ENCODE results near the gene ZNHIT2. TPM values are rescaled to one million over a fixed set of nuclear protein-coding genes. Genes with fewer than 3 reads are reported as not detected.
"Not testable (repeated sequence)": the region's sequence is repeated elsewhere in the genome, so short reads cannot be mapped to it uniquely, and the experiment has no call there.

The ZNHIT2 gene
- total RNA-seq, 6 experiments from 2014 or later = 4.9 to 15.7 (median 6.2) TPM

DNA sequence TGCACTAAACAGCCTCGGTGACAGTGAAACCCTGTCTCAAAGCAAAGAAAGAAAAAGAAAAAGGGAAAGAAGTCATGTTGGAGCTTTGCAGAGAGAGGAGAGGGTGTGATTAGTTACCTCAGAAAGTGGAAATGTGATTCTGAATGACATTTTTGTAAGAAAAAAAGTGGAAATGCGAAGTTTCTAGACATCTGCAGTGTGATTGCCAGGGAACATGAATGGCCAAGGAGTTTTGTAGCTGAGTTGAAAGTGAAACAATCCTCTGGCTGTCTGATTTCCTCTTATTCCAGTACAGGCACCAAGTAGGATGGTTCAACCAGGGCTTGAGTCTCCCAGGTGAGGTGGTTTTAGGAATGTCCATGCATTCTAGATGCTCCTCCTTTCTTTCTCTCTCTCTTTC lies 34.6 kb upstream of the ZNHIT2 start:
- H3K27ac ChIP-seq = no peak overlapping the region
- WGBS (ENCODE audit: insufficient coverage, low coverage, low lambda C conversion rate, missing lambda C conversion rate) = 61% methylated on average over 2 of the region's 2 CpGs
- DNase-seq = no peak
- H3K27me3 ChIP-seq = no peaks in the 10 kb centered on the region
- no peak overlapping the region for H3K4me3 ChIP-seq
- no peaks in the 10 kb centered on the region for H3K36me3 ChIP-seq
- intact Hi-C loops (cut with DNase I) = no loop called here
- TF ChIP-seq, protein P1, sequence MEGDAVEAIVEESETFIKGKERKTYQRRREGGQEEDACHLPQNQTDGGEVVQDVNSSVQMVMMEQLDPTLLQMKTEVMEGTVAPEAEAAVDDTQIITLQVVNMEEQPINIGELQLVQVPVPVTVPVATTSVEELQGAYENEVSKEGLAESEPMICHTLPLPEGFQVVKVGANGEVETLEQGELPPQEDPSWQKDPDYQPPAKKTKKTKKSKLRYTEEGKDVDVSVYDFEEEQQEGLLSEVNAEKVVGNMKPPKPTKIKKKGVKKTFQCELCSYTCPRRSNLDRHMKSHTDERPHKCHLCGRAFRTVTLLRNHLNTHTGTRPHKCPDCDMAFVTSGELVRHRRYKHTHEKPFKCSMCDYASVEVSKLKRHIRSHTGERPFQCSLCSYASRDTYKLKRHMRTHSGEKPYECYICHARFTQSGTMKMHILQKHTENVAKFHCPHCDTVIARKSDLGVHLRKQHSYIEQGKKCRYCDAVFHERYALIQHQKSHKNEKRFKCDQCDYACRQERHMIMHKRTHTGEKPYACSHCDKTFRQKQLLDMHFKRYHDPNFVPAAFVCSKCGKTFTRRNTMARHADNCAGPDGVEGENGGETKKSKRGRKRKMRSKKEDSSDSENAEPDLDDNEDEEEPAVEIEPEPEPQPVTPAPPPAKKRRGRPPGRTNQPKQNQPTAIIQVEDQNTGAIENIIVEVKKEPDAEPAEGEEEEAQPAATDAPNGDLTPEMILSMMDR (IDR thresholded peaks at IDR 0.05) = no peak
- no peak for TF ChIP-seq POLR2A (IDR thresholded peaks at IDR 0.05)
- H3K4me1 ChIP-seq = peaks cover 0 to 20% (median 15%) of the 10 kb centered on the region in 4 donors
- ATAC-seq = peak in 2 of 4 donors; percentile 24 to 30
- H3K9me3 ChIP-seq = no peaks in the 10 kb centered on the region

DNA sequence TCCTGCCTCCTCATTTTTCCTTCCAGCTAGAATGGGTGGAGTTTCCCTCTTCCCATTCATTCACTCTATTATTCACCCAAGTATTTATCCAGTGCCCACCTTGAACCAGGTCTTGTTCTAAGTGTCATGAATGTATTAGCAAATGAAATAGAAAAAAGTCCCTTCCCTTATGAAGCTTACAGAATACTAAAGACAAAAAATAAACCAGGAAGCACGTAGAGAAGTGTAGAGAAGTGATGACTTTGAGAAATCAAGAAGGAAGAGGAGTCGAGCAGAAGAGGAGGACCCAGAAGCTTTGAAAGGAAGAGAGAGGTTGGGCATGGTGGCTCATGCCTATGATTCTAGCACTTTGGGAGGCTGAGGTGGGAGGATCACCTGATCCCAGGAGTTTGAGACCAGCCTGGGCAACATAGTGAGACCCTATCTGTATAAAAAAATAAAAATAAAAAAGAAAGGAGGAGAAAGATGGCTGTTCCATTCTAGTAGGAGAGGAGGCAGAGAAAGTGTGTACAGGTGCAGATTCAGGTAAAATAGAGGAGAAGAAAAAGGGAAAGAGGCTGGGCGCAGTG lies 33.9 kb upstream of the ZNHIT2 start:
- Histone ChIP-seq H3K36me3 (no peaks in the 10 kb centered on the region), H3K4me3 (no peak overlapping the region), H3K27ac (peak overlapping the region; percentile 66 to 75 (median 73)), H3K4me1 (peaks cover 0 to 26% (median 17%) of the 10 kb centered on the region in 4 donors), H3K27me3 (no peaks in the 10 kb centered on the region), H3K9me3 (no peaks in the 10 kb centered on the region)
- intact Hi-C loops (cut with DNase I) = no loop called here
- DNase-seq (no peak), ATAC-seq (peak in 1 of 4 donors; percentile 6)
- TF ChIP-seq, protein P1 (IDR thresholded peaks at IDR 0.05) = no peak
- no peak for TF ChIP-seq POLR2A (IDR thresholded peaks at IDR 0.05)
- 69% methylated on average over 3 of the region's 3 CpGs for WGBS (ENCODE audit: insufficient coverage, low coverage, low lambda C conversion rate, missing lambda C conversion rate)

DNA sequence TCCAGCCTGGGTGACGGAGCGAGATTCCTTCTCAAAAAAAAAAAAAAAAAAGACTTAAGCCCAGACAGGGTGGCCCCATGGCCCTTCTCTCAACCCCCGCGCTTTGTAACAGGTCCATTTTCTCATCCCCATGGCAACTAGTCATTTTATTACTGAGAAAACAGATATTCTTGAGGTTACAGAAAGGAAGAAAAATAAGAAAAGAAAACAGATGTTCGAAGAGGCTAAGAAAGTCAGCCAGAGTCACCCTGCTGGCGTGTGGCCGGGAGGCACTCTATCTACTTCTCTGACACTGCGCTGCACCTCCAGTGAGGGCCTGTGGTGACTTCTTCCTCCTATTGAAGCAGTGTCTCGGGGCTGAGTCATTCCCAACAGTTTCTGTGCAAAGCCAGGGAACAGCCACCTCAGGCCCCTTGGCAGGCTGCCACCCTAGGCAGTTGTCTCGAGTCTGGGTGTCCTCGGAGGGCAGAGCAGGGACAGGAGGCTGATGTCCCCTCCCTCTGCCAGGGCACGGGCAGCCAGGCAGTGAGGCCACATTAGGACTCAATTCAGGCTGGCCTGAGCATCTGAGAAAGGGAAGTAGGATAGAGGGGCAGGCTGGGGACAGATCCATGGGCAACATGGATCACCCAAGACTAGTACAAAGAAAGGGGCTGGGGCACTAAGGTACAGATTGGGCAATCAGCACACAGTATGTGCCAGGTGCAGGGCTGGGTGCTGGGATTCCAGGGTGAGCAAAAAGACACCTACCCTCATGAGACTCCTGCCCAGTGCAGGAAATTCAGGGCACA lies 33.2 kb upstream of the ZNHIT2 start:
- DNase-seq = peak; percentile 90 to 92 (median 92)
- ATAC-seq = peak; percentile 83 to 87 (median 86)
- TF ChIP-seq POLR2A (IDR thresholded peaks at IDR 0.05) = no peak
- TF ChIP-seq, protein P1 (IDR thresholded peaks at IDR 0.05) = no peak
- Histone ChIP-seq H3K4me3 (peak overlapping the region in 1 of 3 donors; percentile 9), H3K27ac (peak overlapping the region; percentile 66 to 75 (median 73)), H3K27me3 (no peaks in the 10 kb centered on the region), H3K9me3 (no peaks in the 10 kb centered on the region), H3K36me3 (no peaks in the 10 kb centered on the region), H3K4me1 (peaks cover 0 to 32% (median 20%) of the 10 kb centered on the region in 4 donors)
- intact Hi-C loops (cut with DNase I) = no loop called here
- WGBS (ENCODE audit: insufficient coverage, low coverage, low lambda C conversion rate, missing lambda C conversion rate) = 25% methylated on average over 7 of the region's 12 CpGs

DNA sequence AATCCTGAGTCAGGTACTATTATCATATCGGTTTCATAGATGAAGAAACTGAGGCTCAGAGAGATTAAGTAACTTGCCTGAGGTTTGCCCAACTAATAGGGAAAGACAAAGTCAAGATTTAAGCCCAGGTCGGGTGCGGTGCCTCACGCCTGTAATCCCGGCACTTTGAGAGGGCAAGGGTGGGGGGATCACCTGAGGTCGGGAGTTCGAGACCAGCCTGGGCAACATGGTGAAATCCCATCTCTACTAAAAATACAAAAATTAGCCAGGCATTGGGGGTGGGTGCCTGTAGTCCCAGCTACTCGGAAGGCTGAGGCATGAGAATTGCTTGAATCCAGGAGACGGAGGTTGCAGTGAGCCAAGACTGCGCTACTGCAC lies 32.6 kb upstream of the ZNHIT2 start:
- Histone ChIP-seq H3K4me1 (peaks cover 0 to 37% (median 22%) of the 10 kb centered on the region in 4 donors), H3K27ac (peak overlapping the region; percentile 66 to 75 (median 73))
- H3K27me3 ChIP-seq; H3K36me3 ChIP-seq; H3K9me3 ChIP-seq; intact Hi-C loops (cut with DNase I); ATAC-seq; H3K4me3 ChIP-seq: not testable (repeated sequence)
- DNase-seq = peak in 1 of 3 donors; percentile 14
- 81% methylated on average over 9 of the region's 10 CpGs for WGBS (ENCODE audit: insufficient coverage, low coverage, low lambda C conversion rate, missing lambda C conversion rate)

DNA sequence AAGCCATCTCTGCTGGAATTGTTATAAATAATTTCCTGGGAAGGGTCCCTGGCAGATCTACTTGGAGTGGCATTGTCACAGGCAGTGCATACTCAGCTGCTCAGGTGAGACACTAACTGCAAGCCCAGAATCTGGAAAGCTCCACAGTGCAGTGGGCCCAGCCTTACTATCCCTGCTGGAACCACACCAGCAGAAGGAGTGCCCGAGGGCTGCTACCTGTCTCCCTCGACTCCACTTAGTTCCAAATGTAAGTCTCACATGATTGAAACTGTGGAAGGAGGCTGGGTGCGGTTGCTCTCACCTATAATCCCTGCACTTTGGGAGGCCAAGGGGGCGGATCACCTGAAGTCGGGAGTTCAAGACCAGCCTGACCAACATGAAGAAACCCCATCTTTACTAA lies 31.2 kb upstream of the ZNHIT2 start:
- ATAC-seq (no peak), DNase-seq (no peak)
- intact Hi-C loops (cut with DNase I) = no loop called here
- Histone ChIP-seq H3K27me3 (no peaks in the 10 kb centered on the region), H3K4me1 (peaks cover 0 to 43% (median 25%) of the 10 kb centered on the region in 4 donors), H3K4me3 (no peak overlapping the region), H3K36me3 (no peaks in the 10 kb centered on the region), H3K9me3 (no peaks in the 10 kb centered on the region), H3K27ac (no peak overlapping the region)
- no CpG with 5 or more reads among the region's 5 CpGs for WGBS (ENCODE audit: insufficient coverage, low coverage, low lambda C conversion rate, missing lambda C conversion rate)
- TF ChIP-seq, protein P1 (IDR thresholded peaks at IDR 0.05) = no peak
- TF ChIP-seq POLR2A (IDR thresholded peaks at IDR 0.05) = no peak
